ENCODE data around the gene NTN1.

The NTN1 gene

GRCh38 chr17:9174312-9174711 lies 153.0 kb downstream of the NTN1 start:
- no peak overlapping the region for H3K4me3 ChIP-seq (ENCODE audit: low read depth, low read length)
- TF ChIP-seq CTCF (conservative IDR thresholded peaks at IDR 0.05; ENCODE audit: low read depth, low read length) = no peak
- DNase-seq (ENCODE audit: low read depth) = no peak

- DNase-seq (ENCODE audit: low read depth) = no peak
- no peak for TF ChIP-seq CTCF (conservative IDR thresholded peaks at IDR 0.05; ENCODE audit: low read depth, low read length)
- H3K4me3 ChIP-seq (ENCODE audit: low read depth, low read length) = no peak overlapping the region
Measured at GRCh38 chr17:9174779-9175574, 153.7 kb downstream of the NTN1 start.

- TF ChIP-seq CTCF (conservative IDR thresholded peaks at IDR 0.05; ENCODE audit: low read depth, low read length) = no peak
- H3K4me3 ChIP-seq (ENCODE audit: low read depth, low read length) = no peak overlapping the region
- DNase-seq (ENCODE audit: low read depth) = no peak
Measured at GRCh38 chr17:9175700-9176467, 154.6 kb downstream of the NTN1 start.

- no peak for DNase-seq (ENCODE audit: low read depth)
- no peak overlapping the region for H3K4me3 ChIP-seq (ENCODE audit: low read depth, low read length)
- TF ChIP-seq CTCF (conservative IDR thresholded peaks at IDR 0.05; ENCODE audit: low read depth, low read length) = no peak
Measured at GRCh38 chr17:9177212-9177611, 155.9 kb downstream of the NTN1 start.

- no peak for TF ChIP-seq CTCF (conservative IDR thresholded peaks at IDR 0.05; ENCODE audit: low read depth, low read length)
- no peak for DNase-seq (ENCODE audit: low read depth)
- H3K4me3 ChIP-seq (ENCODE audit: low read depth, low read length) = no peak overlapping the region
Measured at GRCh38 chr17:9178319-9178718, 157.0 kb downstream of the NTN1 start.

GRCh38 chr17:9179602-9180001 lies 158.3 kb downstream of the NTN1 start:
- TF ChIP-seq CTCF (conservative IDR thresholded peaks at IDR 0.05; ENCODE audit: low read depth, low read length) = no peak
- H3K4me3 ChIP-seq (ENCODE audit: low read depth, low read length) = no peak overlapping the region
- no peak for DNase-seq (ENCODE audit: low read depth)

Measured in choroid plexus epithelial cell (primary cell).